ENCODE data around the gene ZNF646.

The ZNF646 gene

DNA sequence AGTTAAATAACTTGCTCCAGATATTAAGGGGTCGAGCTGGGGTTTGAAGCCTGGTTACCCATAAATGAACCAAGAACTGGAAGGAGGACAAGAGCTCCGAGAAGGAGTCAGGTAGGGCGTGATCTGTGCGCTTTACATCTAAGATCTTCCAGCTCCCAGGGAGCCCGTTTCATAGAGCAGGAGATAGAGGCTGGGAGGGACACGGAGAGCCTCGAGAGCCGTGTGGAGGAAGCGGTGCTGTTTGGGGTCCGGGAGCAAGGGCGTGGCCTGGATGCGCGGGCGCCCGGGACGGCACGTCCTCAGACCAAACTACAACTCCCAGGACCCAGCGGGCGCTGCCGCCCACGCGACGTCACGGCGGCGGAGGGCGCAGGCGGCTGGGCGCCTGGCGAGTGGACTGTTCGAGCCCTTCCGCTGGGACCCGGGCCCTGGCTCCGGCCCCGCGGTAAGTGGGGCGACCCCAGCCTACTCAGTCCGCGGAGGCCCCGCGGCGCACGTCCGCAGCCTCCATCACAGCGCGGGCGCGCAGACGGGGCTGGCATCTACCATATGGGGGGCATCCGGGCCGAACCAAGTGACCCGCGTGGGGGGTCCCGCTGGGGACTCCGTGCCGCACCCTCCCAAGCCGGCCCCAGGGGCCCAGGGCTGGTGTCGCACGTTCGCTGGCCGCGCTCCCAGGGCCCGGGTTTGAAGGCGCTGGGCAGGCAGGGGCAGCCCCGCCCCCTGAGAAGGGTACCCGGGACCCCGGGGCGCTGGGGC is 34.0 kb downstream of the ZNF646 start, which contains the start of gene BCKDK:
BCKDK (plus strand) TSS at position 352 of the 759 bp plus-strand sequence. CDS start 838 bp downstream, outside the sequence.
- H4K20me1 ChIP-seq (ENCODE audit: insufficient read depth, low read length) = no peaks in the 10 kb centered on the region
- H3K36me3 ChIP-seq (replicated peaks; ENCODE audit: low read depth, low read length) = peaks cover 32% of the 10 kb centered on the region
- H3K4me1 ChIP-seq (ENCODE audit: low read length) = peaks cover 13% of the 10 kb centered on the region
- TF ChIP-seq EZH2phosphoT487 (IDR thresholded peaks at IDR 0.05; ENCODE audit: low read depth) = no peak
- TF ChIP-seq, protein P1, sequence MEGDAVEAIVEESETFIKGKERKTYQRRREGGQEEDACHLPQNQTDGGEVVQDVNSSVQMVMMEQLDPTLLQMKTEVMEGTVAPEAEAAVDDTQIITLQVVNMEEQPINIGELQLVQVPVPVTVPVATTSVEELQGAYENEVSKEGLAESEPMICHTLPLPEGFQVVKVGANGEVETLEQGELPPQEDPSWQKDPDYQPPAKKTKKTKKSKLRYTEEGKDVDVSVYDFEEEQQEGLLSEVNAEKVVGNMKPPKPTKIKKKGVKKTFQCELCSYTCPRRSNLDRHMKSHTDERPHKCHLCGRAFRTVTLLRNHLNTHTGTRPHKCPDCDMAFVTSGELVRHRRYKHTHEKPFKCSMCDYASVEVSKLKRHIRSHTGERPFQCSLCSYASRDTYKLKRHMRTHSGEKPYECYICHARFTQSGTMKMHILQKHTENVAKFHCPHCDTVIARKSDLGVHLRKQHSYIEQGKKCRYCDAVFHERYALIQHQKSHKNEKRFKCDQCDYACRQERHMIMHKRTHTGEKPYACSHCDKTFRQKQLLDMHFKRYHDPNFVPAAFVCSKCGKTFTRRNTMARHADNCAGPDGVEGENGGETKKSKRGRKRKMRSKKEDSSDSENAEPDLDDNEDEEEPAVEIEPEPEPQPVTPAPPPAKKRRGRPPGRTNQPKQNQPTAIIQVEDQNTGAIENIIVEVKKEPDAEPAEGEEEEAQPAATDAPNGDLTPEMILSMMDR (IDR thresholded peaks at IDR 0.05; ENCODE audit: low read depth, low read length) = no peak
- H3K9me3 ChIP-seq (ENCODE audit: insufficient read depth, low read length) = no peaks in the 10 kb centered on the region
- peak within 1 kb of the TSS; percentile 79 for H3K9ac ChIP-seq (ENCODE audit: low read length)
- no peaks in the 10 kb centered on the region for H3K27me3 ChIP-seq (ENCODE audit: low read depth, low read length)
- peak within 1 kb of the TSS; percentile 99 for H2AFZ ChIP-seq (ENCODE audit: low read depth, low read length)
- peak within 1 kb of the TSS; percentile 99 for H3K4me2 ChIP-seq (ENCODE audit: low read length)
- peak within 1 kb of the TSS; percentile 39; the same call in 1 of the 2 replicates for H3K27ac ChIP-seq (ENCODE audit: low read length)
- peaks cover 10% of the 10 kb centered on the region; the same call in 1 of the 2 replicates for H3K79me2 ChIP-seq (ENCODE audit: low read length)
- peak within 1 kb of the TSS; percentile 79 for H3K4me3 ChIP-seq (ENCODE audit: low read length)

DNA sequence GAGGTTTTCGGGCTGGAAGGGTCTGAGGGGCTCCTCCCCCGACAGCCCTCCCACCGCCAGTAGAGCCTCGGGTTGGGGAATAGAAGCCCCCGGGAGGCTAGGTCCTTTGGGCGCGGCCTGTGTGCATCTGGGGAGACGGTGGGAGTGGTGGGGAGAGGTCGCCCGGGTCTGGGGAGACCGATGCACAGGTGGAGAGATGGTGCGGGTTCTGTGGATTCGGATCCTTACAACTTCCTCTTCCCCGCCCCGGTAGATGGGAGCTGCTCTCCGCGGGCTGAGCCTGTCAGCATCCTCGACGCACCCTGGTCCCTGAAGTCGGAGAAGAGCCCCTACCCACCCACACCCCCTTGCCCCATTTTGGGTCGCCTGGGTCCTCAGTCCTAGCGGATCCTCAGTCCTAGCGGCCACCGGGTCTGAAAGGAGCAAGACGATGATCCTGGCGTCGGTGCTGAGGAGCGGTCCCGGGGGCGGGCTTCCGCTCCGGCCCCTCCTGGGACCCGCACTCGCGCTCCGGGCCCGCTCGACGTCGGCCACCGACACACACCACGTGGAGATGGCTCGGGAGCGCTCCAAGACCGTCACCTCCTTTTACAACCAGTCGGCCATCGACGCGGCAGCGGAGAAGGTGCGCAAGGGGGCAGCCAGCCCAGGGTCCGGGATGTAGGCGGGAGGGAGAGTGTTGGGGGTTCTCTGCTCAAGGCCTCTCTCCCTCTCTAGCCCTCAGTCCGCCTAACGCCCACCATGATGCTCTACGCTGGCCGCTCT is 34.8 kb downstream of the ZNF646 start:
- H3K9ac ChIP-seq (ENCODE audit: low read length) = peak overlapping the region; percentile 79
- H3K27ac ChIP-seq (ENCODE audit: low read length) = 0 out of 2 replicates have a peak overlapping the region, but pooled peaks have one; percentile 26

DNA sequence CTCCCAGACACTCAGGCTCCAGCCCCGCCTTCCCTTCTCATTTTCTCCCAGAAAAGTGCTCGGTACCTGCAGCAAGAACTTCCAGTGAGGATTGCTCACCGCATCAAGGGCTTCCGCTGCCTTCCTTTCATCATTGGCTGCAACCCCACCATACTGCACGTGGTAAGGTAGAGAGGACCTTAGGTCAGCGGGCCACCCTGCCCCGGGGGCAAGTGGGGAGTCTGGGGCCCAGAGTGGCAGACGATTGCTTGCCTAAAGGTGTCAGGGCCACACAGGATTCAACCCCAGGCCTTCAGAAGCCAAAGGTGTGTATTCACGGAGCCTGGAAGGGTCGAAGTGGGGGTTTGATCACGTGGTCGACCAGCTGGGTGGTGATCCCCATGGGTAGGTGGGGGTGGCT is 35.4 kb downstream of the ZNF646 start:
- no peak for TF ChIP-seq EZH2phosphoT487 (IDR thresholded peaks at IDR 0.05; ENCODE audit: low read depth)
- TF ChIP-seq, protein P1 (IDR thresholded peaks at IDR 0.05; ENCODE audit: low read depth, low read length) = no peak
- Histone ChIP-seq H4K20me1 (ENCODE audit: insufficient read depth, low read length) (no peaks in the 10 kb centered on the region), H3K4me3 (ENCODE audit: low read length) (no peak overlapping the region), H3K4me2 (ENCODE audit: low read length) (no peak overlapping the region), H3K9me3 (ENCODE audit: insufficient read depth, low read length) (no peaks in the 10 kb centered on the region), H2AFZ (ENCODE audit: low read depth, low read length) (no peak overlapping the region), H3K4me1 (ENCODE audit: low read length) (peaks cover 19% of the 10 kb centered on the region), H3K9ac (ENCODE audit: low read length) (no peak overlapping the region), H3K36me3 (replicated peaks; ENCODE audit: low read depth, low read length) (peaks cover 32% of the 10 kb centered on the region), H3K79me2 (ENCODE audit: low read length) (peaks cover 10% of the 10 kb centered on the region; the same call in 1 of the 2 replicates), H3K27me3 (ENCODE audit: low read depth, low read length) (no peaks in the 10 kb centered on the region), H3K27ac (ENCODE audit: low read length) (no peak overlapping the region)

More for the DNA sequence above, 34.8 kb downstream of the ZNF646 start:
- TF ChIP-seq, protein P1 (IDR thresholded peaks at IDR 0.05; ENCODE audit: low read depth, low read length) = no peak
- no peak for TF ChIP-seq EZH2phosphoT487 (IDR thresholded peaks at IDR 0.05; ENCODE audit: low read depth)
- peak overlapping the region; percentile 79 for H3K4me3 ChIP-seq (ENCODE audit: low read length)
- peak overlapping the region; percentile 99 for H3K4me2 ChIP-seq (ENCODE audit: low read length)
- H3K27me3 ChIP-seq (ENCODE audit: low read depth, low read length) = no peaks in the 10 kb centered on the region
- H2AFZ ChIP-seq (ENCODE audit: low read depth, low read length) = no peak overlapping the region
- peaks cover 10% of the 10 kb centered on the region; the same call in 1 of the 2 replicates for H3K79me2 ChIP-seq (ENCODE audit: low read length)
- H3K36me3 ChIP-seq (replicated peaks; ENCODE audit: low read depth, low read length) = peaks cover 32% of the 10 kb centered on the region
- H3K4me1 ChIP-seq (ENCODE audit: low read length) = peaks cover 18% of the 10 kb centered on the region
- no peaks in the 10 kb centered on the region for H3K9me3 ChIP-seq (ENCODE audit: insufficient read depth, low read length)
- no peaks in the 10 kb centered on the region for H4K20me1 ChIP-seq (ENCODE audit: insufficient read depth, low read length)

Measured in OCI-LY3 (cell line).